Karpas-422 (cell line): Measurements from ENCODE around the gene NFIA. TPM values are rescaled to one million over a fixed set of nuclear protein-coding genes. Genes with fewer than 3 reads are reported as not detected.

Source experiments
- DNase-seq: peaks from one replicate; pipeline ENCODE4 v3.0.0-alpha.2; 2015
- H2AFZ ChIP-seq: fragments of 200-600 bp; sonication (generic); 2 replicates; pipeline ENCODE4 v1.6.1; 2014; ENCODE audit warnings: antibody characterized with exemption, low read length, mixed read lengths
- H3K27ac ChIP-seq: fragments of 200-600 bp; sonication (generic); 2 replicates; pipeline ENCODE4 v1.5.1; 2014; ENCODE audit warnings: mild to moderate bottlenecking, low read length, moderate library complexity
- H3K27me3 ChIP-seq: fragments of 200-600 bp; sonication (generic); 2 replicates; pipeline ENCODE4 v1.6.1; 2014; ENCODE audit warnings: low read length, mixed read lengths
- H3K36me3 ChIP-seq: fragments of 200-600 bp; sonication (generic); 2 replicates; pipeline ENCODE4 v1.6.1; 2014; ENCODE audit warnings: low read length, mixed read lengths; ENCODE audit not compliant: insufficient read depth
- H3K4me1 ChIP-seq: fragments of 200-600 bp; sonication (generic); 2 replicates; pipeline ENCODE4 v1.6.1; 2014; ENCODE audit warnings: mild to moderate bottlenecking, low read length, mixed read lengths
- H3K4me2 ChIP-seq: fragments of 200-600 bp; sonication (generic); 2 replicates; pipeline ENCODE4 v1.6.1; 2014; ENCODE audit warnings: low read length, low read depth, mild to moderate bottlenecking; ENCODE audit not compliant: poor library complexity, severe bottlenecking
- H3K4me3 ChIP-seq: fragments of 200-600 bp; sonication (generic); 2 replicates; pipeline ENCODE4 v1.5.1; 2014; ENCODE audit warnings: mild to moderate bottlenecking, antibody characterized with exemption, low read length, mixed read lengths
- H3K79me2 ChIP-seq: fragments of 200-600 bp; sonication (generic); 2 replicates; pipeline ENCODE4 v1.6.1; 2014; ENCODE audit warnings: mild to moderate bottlenecking, low read length, mixed read lengths
- H3K9ac ChIP-seq: fragments of 200-600 bp; sonication (generic); 2 replicates; pipeline ENCODE4 v1.6.0; 2014; ENCODE audit warnings: low read length
- H3K9me2 ChIP-seq: fragments of 200-600 bp; sonication (generic), shearing (Covaris generic); replicated peaks from 2 replicates; pipeline ENCODE4 v1.6.0; 2014; ENCODE audit warnings: mild to moderate bottlenecking, low read length, moderate library complexity; ENCODE audit not compliant: insufficient read depth
- H3K9me3 ChIP-seq: fragments of 300-700, 200-600 bp; sonication (generic); 2 replicates; pipeline ENCODE4 v1.6.1; 2014; ENCODE audit warnings: low read length, mixed read lengths
- H4K20me1 ChIP-seq: fragments of 200-600 bp; sonication (generic); 2 replicates; pipeline ENCODE4 v1.6.1; 2014; ENCODE audit warnings: mild to moderate bottlenecking, antibody characterized with exemption, low read length, low read depth; ENCODE audit not compliant: insufficient read depth
- total RNA-seq: library from RNA; depleted of rRNA; stranded (reverse); fragments of >200 nt; shearing (Covaris generic); gene quantifications from 2 replicates; pipeline ENCODE4 v1.2.3, GENCODE V29; 2014; ENCODE audit warnings: low replicate concordance

NFIA gene
- total RNA-seq, 1 experiment from 2014 or later: 38.3 TPM

- Histone ChIP-seq H3K9me2 (no peaks in the 10 kb centered on the region), H3K27me3 (no peaks in the 10 kb centered on the region)
These were observed 218.5 kb downstream of the NFIA start for GRCh38 chr1:61300899-61301298.

DNA sequence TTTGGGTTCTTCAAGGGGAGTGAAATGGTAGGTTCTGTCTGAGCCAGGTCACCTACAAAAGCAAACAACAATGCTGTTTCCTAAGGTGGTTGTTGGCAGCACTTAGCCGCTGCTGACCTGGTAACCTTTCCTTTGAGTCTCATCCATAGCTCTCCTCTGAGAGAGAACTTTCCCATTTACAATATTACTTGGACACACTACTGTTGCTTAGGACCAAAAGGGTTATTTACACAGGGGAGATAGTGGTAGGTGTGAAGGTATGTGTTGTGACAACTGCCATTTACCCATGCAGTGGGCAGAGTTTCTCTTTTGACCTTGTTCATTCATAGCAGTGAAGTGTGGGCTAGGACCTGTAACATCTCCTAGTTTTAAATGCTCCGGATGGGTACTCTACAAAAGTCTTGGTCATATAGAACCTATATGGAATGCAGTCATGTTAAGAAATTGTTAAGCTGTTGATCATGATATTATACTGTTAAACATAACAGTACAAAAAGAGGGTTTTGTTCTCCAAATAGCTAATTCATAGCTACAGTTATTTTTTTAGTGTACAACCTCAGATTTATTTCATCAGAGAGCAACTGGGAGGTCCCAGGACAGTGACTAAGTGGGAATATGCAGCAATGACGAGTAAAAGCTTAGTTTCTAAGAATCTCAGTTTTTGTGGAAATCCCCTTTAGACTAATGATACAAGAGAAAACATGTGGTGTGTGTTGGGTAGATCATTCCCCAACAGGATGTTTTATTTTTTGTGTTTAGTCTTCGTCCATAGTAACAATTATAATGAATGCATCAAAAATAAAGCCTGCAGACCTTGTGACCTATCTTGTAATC, 219.7 kb downstream of the NFIA start:
- no peak overlapping the region for H3K27ac ChIP-seq
- H3K36me3 ChIP-seq: no peaks in the 10 kb centered on the region
- H3K9ac ChIP-seq: no peak overlapping the region
- H3K27me3 ChIP-seq: no peaks in the 10 kb centered on the region
- H3K4me3 ChIP-seq: no peak overlapping the region
- no peaks in the 10 kb centered on the region for H3K4me1 ChIP-seq
- no peaks in the 10 kb centered on the region for H3K9me3 ChIP-seq
- no peak overlapping the region for H3K4me2 ChIP-seq
- H3K9me2 ChIP-seq: no peaks in the 10 kb centered on the region
- H4K20me1 ChIP-seq: peaks cover 17% of the 10 kb centered on the region
- no peak overlapping the region for H2AFZ ChIP-seq
- no peaks in the 10 kb centered on the region for H3K79me2 ChIP-seq
- no peak for DNase-seq

More at GRCh38 chr1:61300899-61301298, 218.5 kb downstream of the NFIA start:
- Histone ChIP-seq H3K27ac (no peak overlapping the region), H3K4me1 (no peaks in the 10 kb centered on the region), H2AFZ (no peak overlapping the region), H3K9ac (no peak overlapping the region), H3K4me2 (no peak overlapping the region), H3K9me3 (no peaks in the 10 kb centered on the region), H3K79me2 (no peaks in the 10 kb centered on the region), H4K20me1 (peaks cover 17% of the 10 kb centered on the region), H3K4me3 (no peak overlapping the region), H3K36me3 (no peaks in the 10 kb centered on the region)
- DNase-seq: no peak

GRCh38 chr1:61307422-61308142, 225.2 kb downstream of the NFIA start:
- H3K36me3 ChIP-seq: no peaks in the 10 kb centered on the region
- no peaks in the 10 kb centered on the region for H3K9me2 ChIP-seq
- no peak overlapping the region for H3K9ac ChIP-seq
- no peak overlapping the region for H2AFZ ChIP-seq
- H3K27ac ChIP-seq: no peak overlapping the region
- DNase-seq: no peak
- no peaks in the 10 kb centered on the region for H3K9me3 ChIP-seq
- H3K4me1 ChIP-seq: no peaks in the 10 kb centered on the region; the same call in 1 of the 2 replicates
- H3K4me2 ChIP-seq: no peak overlapping the region
- H3K27me3 ChIP-seq: no peaks in the 10 kb centered on the region
- H4K20me1 ChIP-seq: peaks cover 7% of the 10 kb centered on the region; the same call in 1 of the 2 replicates
- H3K4me3 ChIP-seq: no peak overlapping the region
- H3K79me2 ChIP-seq: no peaks in the 10 kb centered on the region

DNA sequence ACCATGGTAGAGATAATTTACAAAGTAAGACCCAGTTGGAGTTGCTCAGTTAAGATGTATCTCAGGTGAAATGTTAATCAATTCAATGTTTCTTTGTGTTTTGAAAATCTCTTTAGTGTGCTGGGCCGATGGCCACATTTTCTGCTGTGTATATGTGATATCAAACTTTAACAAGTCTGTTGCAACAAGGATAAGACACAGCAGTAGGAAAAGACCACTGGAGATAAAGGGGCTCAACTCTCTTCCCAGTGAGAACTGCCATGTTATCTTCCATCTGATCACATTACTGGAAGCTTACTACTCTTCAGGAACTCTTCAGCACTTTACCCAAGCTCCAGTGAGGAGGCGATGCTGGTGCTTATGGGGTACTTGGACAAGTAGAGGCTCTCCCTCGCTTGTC, 227.7 kb downstream of the NFIA start:
- H2AFZ ChIP-seq: no peak overlapping the region
- H3K9me3 ChIP-seq: no peaks in the 10 kb centered on the region
- H3K9me2 ChIP-seq: no peaks in the 10 kb centered on the region
- no peaks in the 10 kb centered on the region; the same call in 1 of the 2 replicates for H4K20me1 ChIP-seq
- H3K4me2 ChIP-seq: no peak overlapping the region
- H3K4me3 ChIP-seq: no peak overlapping the region
- no peaks in the 10 kb centered on the region for H3K36me3 ChIP-seq
- no peak overlapping the region for H3K27ac ChIP-seq
- H3K79me2 ChIP-seq: no peaks in the 10 kb centered on the region
- DNase-seq: no peak
- no peak overlapping the region for H3K9ac ChIP-seq
- no peaks in the 10 kb centered on the region for H3K27me3 ChIP-seq
- H3K4me1 ChIP-seq: no peaks in the 10 kb centered on the region; the same call in 1 of the 2 replicates

DNA sequence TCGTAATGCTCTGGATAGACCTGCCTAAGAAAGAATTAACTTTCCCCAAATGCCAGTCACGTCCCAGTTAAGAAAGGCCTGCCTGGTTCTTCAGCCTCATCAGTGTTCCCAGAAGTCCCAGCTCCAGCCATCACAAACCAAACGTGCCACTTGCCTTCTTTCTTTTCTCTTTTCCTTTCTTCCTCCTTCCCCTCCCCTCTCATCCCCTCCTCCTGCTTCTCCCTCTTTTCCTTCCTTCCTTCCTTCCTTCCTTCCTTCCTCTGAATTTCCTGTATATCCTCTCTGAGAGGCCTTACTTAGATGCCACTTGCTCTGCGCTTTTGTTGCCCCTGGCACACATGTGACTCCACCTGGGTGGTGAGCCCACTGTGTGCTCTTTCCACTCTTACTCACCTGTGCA, 228.2 kb downstream of the NFIA start:
- no peaks in the 10 kb centered on the region for H3K79me2 ChIP-seq
- DNase-seq: no peak
- H2AFZ ChIP-seq: no peak overlapping the region
- H3K27ac ChIP-seq: no peak overlapping the region
- H3K27me3 ChIP-seq: no peaks in the 10 kb centered on the region
- H3K9me3 ChIP-seq: no peaks in the 10 kb centered on the region
- H3K9me2 ChIP-seq: no peaks in the 10 kb centered on the region
- H3K4me1 ChIP-seq: no peaks in the 10 kb centered on the region; the same call in 1 of the 2 replicates
- no peak overlapping the region for H3K4me2 ChIP-seq
- no peaks in the 10 kb centered on the region; the same call in 1 of the 2 replicates for H4K20me1 ChIP-seq
- H3K4me3 ChIP-seq: no peak overlapping the region
- H3K9ac ChIP-seq: no peak overlapping the region
- no peaks in the 10 kb centered on the region for H3K36me3 ChIP-seq

DNA sequence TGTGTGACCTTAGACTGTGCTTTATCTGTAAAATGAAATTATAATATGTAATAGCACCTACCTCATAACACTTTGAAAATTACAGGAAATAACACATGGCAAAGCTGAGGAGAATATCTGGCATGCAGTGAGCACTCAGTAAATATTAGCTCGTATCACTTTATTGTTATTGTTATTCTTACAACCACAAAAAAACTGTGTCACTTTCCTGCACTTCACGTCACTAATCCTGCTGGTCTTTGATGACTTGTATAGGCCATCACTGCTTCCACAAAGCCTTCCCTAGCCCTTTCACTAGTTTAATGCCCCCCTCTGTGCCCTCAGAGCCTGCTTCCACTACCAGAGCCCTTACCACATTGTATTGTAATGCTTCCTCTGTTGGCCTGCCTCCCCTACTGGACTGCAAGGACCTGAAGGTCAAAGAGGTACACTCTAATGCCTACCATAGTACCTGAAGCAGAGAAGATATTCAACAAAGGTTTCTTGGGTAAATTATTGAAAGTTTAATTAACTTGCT, 231.6 kb downstream of the NFIA start:
- Histone ChIP-seq H3K27ac (no peak overlapping the region), H3K4me2 (no peak overlapping the region), H2AFZ (no peak overlapping the region), H3K27me3 (no peaks in the 10 kb centered on the region), H3K9me2 (no peaks in the 10 kb centered on the region), H3K36me3 (no peaks in the 10 kb centered on the region), H3K4me1 (peaks cover 7% of the 10 kb centered on the region), H3K9me3 (no peaks in the 10 kb centered on the region), H3K9ac (no peak overlapping the region), H3K79me2 (no peaks in the 10 kb centered on the region; the same call in 1 of the 2 replicates), H3K4me3 (no peak overlapping the region), H4K20me1 (no peaks in the 10 kb centered on the region)
- no peak for DNase-seq

DNA sequence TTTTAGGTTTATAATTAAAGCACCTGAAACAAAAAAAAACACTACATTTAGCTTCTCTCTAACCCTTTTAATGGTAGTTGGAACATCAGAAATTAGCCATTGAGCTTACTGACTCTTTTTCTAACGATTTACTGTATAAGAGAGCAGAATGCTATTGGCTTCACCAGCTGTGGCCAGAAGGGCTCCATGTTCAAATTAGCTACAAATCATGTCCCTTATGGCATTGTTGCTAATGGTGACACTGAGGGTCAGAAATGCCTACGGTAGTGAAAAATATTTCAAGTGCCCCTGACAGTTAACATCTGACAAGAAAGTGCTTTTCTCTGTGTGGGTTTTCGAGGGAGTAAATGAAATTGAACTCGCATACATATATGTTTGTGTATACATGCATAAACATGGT, 232.7 kb downstream of the NFIA start:
- DNase-seq: no peak
- no peaks in the 10 kb centered on the region for H3K27me3 ChIP-seq
- H3K9me2 ChIP-seq: no peaks in the 10 kb centered on the region
- no peak overlapping the region for H3K27ac ChIP-seq
- no peak overlapping the region for H2AFZ ChIP-seq
- H3K4me3 ChIP-seq: no peak overlapping the region
- H3K36me3 ChIP-seq: no peaks in the 10 kb centered on the region
- H3K79me2 ChIP-seq: no peaks in the 10 kb centered on the region; the same call in 1 of the 2 replicates
- no peak overlapping the region for H3K4me2 ChIP-seq
- H3K4me1 ChIP-seq: peaks cover 7% of the 10 kb centered on the region
- no peak overlapping the region for H3K9ac ChIP-seq
- H3K9me3 ChIP-seq: no peaks in the 10 kb centered on the region
- no peaks in the 10 kb centered on the region for H4K20me1 ChIP-seq

DNA sequence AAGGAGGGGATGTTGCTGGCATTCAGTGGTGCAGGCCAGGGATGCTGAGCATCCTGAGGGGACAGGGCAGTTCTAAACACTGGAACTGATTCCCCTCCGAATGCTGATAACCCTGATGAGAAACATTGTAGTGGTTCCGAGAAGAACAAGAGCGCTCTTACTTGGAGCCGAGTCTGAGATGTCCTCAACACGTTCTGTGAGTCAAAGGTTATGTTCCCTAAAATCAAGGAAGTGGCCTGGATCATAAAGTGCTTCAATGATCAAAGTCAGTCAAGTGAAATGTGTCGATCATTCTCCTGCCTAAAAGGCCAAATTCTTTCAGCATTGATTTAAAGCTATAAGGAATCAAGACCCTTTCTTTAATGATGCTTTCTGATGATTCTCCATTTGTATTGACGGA, 234.1 kb downstream of the NFIA start:
- Histone ChIP-seq H3K9ac (no peak overlapping the region), H3K9me3 (no peaks in the 10 kb centered on the region), H3K4me3 (no peak overlapping the region), H3K4me2 (no peak overlapping the region), H4K20me1 (no peaks in the 10 kb centered on the region), H2AFZ (no peak overlapping the region), H3K9me2 (no peaks in the 10 kb centered on the region), H3K27ac (no peak overlapping the region), H3K4me1 (peaks cover 7% of the 10 kb centered on the region), H3K27me3 (no peaks in the 10 kb centered on the region), H3K36me3 (no peaks in the 10 kb centered on the region), H3K79me2 (no peaks in the 10 kb centered on the region; the same call in 1 of the 2 replicates)
- no peak for DNase-seq
